Measurements from ENCODE around the gene MUC5AC.

MUC5AC gene

DNA sequence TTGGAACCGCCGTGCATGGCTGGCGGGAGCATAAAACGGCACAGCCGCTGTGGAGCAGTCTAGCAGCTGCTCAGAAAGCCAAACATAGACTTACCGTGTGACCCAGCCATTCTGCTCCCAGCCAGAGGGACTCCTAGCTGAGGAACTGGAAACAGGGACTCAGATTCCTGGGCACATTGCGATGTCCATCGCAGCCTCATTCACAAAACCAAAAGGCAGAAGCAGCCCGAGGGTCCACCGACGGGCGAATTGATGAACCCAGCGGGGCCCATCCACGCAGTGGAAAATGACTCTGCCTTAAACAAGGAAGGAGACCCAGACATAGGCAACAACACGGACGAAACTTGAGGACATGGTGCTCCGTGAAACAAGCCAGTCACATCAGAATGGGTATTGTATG is 59.4 kb downstream of the MUC5AC start:
- DNase-seq: no peak

DNA sequence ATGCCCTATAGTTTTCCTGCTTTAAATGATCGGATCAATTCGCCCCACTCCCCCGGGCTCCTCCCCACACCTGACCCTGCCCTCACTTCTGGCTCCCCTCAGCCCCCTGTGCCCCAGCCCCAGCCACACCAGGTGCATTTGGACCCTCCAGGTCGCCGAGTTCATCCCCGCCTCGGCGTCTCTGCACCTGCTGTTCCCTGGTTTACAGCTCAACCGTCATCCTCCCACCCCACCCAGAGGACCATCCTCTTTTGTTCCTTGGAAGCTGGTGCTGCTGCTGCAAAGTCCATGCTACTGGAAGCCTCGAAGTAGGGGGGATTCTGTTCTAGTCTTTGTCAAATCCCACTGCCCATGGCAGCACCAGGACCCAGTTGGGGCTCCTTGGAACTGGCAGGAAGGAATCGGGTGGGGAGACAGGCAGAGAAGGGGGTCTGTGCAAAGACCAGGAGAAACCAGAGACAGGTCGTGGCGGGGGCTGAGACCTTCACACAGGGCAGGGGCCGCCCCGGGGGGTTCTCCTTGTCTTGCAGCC is 60.6 kb downstream of the MUC5AC start:
- no peak for DNase-seq

DNA sequence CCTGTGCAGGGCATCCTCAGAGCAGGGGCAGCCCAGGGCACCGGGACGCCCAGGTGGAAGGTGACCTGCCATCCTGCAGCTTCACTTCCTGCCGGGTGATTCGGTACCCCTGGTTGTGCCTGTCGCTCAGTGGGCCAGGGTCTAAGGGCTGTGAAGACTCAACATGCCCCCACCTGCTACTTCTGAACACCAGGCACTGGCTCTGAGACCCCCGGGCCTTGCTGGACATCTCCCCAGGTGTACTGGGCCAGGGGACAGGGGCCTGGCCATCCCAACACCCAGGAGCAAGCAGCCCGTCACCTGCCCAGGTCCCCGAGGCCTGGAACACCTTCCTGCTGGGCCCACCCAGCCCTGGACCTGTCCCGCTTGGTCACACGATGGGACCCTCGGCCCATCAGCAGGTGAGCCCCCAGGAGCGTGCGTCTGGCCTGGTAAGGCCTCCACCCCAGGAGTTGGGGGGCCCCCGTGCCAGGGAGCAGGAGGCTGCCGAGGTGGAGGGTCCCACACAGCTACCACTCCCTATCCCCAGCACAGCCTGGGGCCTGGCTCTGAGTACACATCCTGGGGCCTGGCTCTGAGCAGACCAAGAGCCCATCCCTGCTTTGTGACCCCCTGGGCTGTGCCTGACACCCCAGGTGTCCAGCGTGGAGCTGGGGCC is 61.2 kb downstream of the MUC5AC start:
- DNase-seq: no peak

DNA sequence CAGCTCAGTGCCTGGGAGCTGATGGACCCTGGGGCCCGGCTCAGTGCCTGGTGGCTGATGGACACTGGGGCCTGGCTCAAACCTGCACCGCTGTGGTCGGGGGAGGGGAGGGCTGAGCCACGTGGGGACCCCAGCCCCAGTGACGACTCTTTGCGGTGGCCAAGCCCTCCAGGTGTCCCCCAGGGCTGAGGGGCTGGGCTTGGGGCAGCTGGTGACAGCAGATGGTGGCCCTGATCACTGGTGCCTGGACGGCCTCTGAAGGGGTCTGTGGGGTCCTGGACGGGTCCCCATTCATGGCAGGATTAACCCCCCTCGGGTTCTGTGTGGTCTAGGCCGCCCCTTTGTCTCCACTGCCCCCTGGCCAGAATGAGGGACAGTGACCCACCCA is 61.7 kb downstream of the MUC5AC start:
- DNase-seq: no peak

DNA sequence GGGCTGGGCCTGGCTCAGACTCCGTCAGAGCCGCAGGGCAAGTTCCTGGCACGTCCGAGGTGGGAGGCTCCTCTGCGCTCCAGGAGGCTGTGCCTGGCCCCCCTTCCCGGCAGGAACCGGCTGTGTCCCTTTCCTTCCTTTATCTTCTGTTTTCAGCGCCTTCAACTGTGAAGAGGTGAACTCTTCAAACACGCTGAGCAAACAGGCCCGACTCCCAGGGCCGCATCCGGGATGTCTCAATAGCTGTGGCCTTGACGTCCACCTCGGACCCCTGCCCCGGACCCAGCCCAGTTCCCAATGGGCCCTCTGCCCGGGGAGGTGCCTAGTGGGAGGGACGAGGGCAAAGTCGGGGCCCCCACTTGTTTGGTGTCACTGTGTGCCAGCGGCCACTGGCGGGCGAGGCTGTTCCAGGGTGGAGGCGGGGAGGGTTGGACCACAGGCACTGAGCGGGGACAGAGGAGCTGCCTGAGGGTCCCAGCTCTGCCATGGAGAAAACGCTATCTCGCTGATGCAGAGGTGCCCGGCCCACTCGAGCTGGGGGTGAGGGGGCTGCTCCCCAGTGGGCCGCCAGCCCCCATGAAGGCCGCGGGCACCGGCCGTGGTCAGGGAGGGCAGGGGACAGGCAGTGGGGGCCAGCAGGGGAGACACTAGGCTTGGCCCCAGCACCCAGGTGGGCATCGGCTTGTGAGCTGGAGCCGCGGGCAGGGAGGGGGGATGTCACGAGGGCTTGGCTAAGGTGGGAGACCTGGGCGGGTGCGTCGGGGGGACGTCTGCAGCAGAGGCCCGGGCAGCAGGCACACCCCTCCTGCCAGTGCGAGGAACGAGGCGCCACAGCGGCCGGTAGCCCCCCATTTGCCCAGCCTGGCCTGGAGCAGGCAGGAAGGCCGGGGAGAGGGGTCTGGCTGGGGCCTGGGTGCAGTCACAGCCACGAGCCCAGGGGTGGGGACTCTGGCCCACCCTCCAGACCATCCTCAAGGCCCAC is 62.4 kb downstream of the MUC5AC start:
- no peak for DNase-seq

DNA sequence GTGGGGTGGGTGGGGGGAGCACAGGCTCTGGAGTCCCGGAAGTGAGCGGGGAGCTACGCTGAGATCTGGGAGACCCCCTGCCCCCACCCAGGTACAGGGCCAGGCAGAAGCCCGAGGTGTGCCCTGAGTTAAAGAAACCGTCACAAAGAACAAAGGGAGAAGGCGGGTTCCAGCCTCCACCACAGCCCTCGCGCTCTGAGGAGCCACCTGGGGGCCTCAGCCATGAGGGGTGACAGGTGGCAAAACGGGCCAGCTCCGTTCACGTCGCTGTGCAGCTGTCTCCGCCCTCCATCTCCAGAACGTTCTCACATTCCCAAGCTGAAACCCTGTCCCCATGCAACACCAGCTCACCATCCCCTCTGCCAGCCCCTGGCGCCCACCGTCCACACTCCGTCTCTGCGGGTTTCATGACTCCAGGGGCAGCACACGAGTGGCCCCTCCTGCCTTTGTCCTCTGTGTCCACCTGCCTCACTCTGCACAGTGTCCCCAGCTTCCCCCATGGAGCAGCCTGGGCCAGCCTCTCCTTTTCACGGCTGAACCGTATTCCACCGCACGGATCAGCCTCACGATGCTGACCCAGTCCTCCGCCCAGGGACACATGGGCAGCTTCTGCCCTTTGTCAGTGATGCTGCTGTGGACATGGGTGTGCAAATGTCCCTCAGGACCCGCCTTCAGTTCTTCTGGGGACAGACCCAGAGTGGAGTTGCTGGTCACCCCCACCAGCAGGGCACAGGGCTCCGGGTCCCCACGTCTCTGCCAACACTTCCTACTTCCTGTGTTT is 63.4 kb downstream of the MUC5AC start:
- DNase-seq: no peak

DNA sequence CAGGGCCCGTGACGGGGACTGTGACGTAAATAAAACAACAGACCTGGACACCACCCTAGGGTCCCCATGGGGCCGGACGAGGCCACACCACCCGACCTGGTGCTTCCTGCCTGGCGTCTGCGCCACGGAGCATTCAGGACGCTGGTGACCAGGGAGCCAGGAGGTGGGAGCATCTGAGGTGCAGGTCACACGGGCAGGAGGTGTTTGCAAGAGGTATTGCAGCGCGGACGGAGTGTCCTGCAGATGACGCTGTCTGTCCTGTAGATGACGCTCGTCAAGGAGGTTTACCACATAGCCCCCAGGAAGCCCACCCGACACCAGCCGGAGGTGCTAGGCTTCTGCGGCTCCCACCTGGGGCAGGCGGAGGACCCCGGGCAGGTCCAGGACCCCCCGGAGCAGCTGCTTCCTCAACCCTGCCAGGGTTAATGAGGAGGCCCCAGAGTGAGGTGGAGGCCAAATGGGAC is 64.1 kb downstream of the MUC5AC start:
- DNase-seq: no peak

DNA sequence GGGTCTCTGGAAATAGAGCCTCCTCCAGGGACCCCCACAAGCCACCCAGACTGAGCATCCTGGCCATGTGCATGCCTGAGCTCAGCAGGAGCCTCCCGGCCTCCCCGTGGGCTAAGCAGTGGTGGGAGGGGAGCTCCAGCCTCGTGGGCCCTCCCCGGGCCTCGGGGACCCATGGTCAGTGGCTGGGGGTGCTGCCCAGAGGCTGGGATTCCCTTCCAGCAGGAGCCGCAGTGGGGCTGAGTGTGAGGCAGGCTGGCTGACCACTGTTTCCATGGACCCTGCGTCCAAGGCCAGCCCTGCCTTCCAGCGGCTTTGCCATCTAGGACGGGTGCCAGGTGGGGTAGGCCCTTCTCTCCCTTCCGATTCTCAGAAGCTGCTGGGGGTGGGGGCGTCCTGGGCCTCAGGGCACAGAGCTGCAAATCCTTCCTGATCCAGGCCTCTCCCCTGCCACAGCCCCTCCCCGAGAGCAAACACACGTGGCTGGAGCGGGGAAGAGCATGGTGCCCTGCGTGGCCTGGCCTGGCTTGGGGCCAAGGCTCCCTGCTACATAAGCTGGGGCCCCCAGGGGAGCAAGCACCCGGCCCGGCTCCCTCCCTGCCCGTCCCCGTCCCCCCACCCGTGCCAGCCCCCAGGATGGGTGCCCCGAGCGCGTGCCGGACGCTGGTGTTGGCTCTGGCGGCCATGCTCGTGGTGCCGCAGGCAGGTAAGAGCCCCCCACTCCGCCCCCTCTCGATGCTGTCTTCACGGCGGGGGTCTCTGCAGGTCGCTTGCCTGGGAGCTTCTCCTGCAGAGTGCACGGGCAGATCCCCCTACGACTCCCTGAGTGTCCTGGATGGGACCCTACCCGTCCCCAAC is 65.0 kb downstream of the MUC5AC start, which contains the start of gene MUC5B:
MUC5B (plus strand) TSS at position 576 of the 855 bp plus-strand sequence; CDS start at position 634, 58 bp downstream.
- no peak for DNase-seq

DNA sequence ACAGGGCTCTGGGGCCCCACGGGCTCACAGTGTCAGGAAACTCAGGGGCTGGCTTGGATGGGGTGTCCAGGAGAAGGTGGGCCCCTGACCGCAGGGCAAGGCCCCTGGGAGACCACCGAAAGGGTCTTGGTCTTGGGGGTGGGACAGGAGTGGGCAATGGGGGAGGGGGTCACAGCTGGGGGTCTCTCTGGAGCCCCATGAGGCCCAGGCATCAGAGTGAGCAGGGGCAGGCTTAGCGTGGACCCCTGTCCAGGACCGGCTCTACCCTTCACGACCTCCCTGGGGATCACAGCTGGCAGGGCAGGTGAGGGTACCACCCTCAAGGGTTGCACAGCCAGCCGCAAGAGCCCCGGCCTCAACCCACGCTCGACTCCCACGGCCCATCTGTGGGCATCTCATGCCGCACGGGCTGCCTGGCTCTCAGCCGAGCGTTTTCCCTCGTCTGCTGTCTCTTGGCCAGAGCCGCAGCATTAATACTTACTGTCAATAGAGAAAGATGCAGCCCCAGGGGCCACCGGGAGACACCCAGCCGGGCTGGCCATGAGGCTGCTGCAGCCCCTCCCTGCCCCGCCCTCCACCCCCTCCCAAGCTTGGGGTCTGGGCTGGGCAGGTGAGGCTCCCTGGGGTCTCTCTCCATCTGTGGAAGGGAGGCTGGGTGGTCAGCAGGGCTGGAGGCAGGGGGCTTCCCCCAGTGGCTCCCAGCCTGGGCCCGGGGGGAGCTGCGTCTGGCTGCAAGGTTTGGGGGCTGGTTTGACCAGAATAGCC is 65.8 kb downstream of the MUC5AC start:
- no peak for DNase-seq

DNA sequence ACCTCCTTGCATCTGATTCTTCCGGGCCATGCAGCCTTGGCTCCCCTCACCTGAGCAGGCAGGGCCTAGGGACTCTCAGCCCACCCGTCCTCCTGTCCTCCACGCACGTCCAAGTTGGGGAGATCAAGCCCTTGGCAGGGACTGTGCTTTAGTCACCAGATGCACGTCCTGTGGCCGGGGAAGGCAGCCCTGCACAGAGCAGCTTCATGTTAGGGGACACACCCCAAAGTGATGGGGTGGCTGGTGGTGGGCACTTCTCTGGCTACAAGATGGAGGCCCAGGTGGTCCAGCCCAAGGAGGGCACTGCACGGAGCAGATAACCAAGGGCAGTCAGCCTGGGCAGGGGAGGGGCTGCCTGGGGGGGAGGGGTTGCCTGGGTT is 66.3 kb downstream of the MUC5AC start:
- DNase-seq: no peak

DNA sequence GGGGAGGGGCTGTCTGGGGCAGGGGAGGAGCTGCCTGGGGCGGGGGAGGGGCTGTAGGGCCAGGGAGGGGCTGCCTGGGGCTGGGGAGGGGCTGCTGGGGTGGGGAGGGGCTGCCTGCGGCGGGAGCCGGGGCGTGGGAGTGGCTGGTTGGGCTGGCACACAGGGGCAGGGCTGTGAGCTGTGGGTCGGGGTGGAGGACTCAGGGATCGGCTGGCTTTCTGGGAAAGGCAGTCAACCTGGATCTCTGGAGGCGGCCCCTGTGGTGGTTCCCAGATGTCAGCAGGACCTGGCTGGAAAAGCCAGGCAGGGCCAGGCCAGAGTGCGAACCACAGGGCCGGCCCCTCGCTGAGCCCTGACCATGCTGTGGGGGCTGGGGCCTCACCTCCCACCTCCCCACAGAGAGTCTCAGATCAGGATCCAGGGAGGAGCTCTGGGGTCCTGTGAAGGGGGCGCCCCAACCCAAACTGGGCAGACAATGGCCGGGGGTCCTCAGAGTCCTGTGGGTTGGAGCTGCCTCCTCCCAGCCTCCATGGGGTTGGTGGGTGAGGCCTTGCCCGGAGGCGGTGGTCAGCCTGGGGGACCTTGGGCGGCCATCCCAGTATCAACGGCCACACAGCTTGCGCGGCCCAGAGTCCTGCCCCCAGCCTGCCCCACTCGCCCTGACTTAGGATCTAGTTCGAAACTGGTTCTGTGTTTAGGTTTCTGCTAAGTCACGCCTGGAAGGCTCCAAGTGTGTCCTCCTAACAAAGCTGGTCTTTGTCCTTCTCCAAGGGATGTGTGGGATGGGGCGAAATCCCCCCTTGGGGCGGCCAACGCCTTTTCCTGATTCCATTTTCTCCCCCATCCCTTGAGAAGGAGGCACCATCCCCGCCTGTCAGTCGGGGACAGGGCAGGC is 67.0 kb downstream of the MUC5AC start:
- no peak for DNase-seq

DNA sequence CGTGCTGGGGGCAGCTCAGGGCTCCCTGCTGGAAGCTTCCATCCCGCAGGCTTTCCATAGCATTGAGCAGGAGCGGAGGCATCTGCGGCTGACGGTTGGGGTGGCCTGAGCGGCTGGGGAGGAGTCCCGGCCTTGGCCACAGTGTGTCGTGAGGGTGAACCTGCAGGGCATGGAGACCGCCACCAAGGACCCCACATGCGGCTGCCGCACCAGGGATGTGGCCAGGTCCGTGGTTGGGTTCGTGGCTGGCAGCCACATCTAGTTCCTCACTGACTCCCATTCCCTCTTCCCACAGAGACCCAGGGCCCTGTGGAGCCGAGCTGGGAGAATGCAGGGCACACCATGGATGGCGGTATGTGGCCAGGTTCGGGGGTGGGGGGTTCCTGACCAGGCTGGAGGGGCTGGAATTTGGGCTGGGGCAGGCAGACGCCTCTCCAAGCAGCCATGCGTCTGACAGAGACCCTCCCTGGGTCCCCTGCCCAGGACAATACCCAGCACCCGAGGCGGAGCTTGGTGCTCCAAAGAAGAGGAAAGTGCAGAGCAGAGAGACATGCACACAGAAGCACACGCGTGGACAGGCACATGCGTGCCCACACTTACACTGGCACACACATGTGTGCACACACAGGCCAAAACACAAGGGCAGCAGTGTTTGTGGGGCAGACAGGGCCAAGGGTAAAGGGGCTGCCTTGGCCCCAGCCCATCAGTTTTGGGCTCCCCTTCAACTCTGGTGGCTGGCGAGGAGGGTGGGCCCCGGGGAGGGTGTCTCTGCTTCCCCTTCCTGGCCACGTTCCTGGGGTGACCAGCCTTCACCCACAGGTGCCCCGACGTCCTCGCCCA is 67.9 kb downstream of the MUC5AC start:
- DNase-seq: no peak

DNA sequence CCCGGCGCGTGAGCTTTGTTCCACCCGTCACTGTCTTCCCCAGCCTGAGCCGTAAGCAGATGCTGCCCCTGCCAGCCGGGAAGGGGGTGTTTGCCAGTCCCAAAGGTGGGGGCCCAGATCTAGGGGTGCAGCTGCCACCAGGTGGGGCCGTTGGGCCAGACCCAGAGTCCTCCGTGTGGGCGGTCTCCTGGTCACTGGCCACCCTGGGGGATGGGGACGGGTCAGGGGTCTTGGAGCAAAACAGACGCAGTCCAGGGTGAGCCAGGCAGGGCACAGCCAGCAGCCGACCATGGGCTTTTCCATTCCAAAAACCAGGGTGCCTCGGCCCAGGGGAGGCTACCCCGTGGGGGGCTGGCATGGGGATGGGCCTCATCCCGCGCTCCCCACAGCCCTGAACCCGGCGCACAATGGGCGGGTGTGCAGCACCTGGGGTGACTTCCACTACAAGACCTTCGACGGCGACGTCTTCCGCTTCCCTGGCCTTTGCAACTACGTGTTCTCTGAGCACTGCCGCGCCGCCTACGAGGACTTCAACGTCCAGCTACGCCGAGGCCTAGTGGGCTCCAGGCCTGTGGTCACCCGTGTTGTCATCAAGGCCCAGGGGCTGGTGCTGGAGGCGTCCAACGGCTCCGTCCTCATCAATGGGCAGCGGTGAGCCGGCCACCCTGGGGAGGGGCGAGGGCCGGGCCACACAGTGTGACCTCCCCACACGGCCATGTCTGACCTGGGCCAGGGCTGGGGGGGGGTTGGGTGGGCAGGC is 68.7 kb downstream of the MUC5AC start:
- no peak for DNase-seq

DNA sequence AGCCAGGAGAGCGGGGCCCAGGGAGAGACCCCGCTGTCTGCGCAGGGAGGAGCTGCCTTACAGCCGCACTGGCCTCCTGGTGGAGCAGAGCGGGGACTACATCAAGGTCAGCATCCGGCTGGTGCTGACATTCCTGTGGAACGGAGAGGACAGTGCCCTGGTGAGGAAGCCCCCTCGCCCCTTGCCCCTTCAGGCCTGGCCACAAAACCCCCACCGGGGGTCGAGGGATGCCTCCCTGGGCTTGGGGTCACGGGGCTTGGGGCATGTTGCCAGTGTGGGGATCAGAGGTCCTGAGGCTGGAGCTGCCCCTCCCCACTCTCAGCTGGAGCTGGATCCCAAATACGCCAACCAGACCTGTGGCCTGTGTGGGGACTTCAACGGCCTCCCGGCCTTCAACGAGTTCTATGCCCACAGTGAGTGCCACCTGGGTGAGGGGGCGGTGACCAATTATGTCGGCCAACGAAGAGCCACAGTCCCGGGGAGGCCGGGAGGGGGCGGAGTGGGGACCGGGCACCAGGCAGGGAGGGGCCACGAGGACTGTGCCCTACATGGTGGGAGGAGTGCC is 69.3 kb downstream of the MUC5AC start:
- DNase-seq: no peak

DNA sequence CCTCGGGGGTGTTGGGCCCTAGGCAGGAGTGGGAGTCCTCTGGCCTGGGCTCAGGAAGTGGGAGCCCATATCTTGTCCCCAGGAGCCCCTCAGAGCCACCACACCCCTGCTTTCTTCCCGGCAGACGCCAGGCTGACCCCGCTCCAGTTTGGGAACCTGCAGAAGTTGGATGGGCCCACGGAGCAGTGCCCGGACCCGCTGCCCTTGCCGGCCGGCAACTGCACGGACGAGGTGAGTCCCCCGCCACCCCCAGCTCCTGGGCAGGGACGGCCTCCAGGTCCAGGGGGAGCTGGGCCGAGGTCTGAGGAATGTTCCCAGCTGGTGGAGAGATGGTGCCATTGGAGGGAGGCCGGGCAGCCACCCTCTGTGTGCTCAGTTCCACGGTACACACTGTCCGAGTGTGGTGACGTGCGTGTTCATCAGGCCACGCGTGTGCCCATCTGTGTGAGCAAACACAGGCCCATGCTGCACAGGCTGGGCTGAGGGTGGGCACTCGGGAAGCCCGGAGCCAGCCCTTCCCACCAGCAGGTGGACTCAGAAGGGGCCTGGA is 69.9 kb downstream of the MUC5AC start:
- DNase-seq: no peak

DNA sequence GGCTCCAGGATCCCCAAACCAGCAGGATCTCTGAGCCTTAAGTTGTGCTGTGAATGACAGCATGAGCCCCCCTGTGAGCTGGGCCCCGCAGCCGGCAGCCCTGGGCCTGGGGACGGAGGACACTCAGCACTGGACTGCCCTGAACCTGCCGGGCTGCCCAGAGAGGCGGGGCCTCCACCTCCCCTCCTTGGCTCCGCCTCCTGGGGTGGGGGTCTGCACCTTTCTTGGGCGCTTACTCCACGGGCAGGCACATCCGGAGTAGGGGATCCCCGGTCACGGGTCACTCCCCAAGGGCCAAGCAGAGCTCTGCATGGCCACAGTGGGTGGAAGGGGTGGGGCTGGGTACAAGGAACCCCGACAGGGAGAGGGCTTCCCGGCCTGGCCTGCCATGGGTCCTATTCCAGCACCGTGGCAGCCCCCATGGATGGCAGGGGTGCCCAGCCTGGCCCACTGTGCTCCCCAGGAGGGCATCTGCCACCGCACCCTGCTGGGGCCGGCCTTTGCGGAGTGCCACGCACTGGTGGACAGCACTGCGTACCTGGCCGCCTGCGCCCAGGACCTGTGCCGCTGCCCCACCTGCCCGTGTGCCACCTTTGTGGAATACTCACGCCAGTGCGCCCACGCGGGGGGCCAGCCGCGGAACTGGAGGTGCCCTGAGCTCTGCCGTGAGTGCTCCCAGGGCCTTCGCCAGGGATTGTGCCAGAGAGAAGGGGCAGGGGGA is 70.5 kb downstream of the MUC5AC start:
- no peak for DNase-seq

DNA sequence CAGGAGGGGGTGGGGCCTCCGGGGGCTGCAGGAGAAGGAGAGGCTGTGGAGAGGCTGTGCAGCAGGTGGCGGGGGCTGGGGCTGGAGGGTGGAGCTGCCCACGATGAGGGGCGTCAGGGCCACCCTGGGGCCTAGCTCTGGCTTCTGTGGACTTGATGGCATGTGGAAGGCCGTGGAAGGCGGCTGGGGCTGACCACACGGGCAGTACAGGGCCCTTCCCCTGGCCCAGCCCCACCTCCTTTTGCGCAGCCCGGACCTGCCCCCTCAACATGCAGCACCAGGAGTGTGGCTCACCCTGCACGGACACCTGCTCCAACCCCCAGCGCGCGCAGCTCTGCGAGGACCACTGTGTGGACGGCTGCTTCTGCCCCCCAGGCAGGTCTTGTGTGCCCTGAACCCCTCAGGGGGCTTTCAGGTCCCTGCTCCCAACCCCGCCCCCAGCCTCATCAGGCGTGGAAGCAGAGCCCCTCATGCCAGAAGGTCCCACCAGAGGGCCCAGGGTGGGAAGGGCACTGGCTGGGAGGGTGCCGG is 71.2 kb downstream of the MUC5AC start:
- DNase-seq: no peak

All from hippocampal formation (tissue), 2 donors.